HepG2 (cell line): ENCODE results near the gene CARMIL3. TPM values are rescaled to one million over a fixed set of nuclear protein-coding genes. Genes with fewer than 3 reads are reported as not detected.
A peak's percentile ranks its signal among the peaks of the same experiment; 100 is the strongest.

Experiments
- AGO2 ChIP-seq: fragments of 200-400 bp; formaldehyde crosslinking; optimal IDR thresholded peaks from 2 replicates; pipeline ENCODE3; 2017; ENCODE audit warnings: mild to moderate bottlenecking, low read depth, low read length, moderate library complexity
- GFI1 ChIP-seq: sonication (generic); formaldehyde crosslinking; IDR thresholded peaks from 2 replicates; pipeline ENCODE4 v1.5.0; 2020; ENCODE audit warnings: missing genetic modification reagents, mild to moderate bottlenecking, borderline replicate concordance
- HDAC1 ChIP-seq: sonication (generic); formaldehyde crosslinking; IDR thresholded peaks from 2 replicates; pipeline ENCODE4 v1.5.1; 2020; ENCODE audit warnings: mild to moderate bottlenecking, missing genetic modification reagents
- HNF4A ChIP-seq: sonication (generic); formaldehyde crosslinking; IDR thresholded peaks from 2 replicates; pipeline ENCODE4 v1.4.0; 2020; ENCODE audit warnings: missing genetic modification reagents
- MEIS1 ChIP-seq: sonication (generic); formaldehyde crosslinking; IDR thresholded peaks from 2 replicates; pipeline ENCODE4 v1.9.0; 2021; ENCODE audit warnings: mild to moderate bottlenecking, missing genetic modification reagents, moderate library complexity, borderline replicate concordance
- NR2F2 ChIP-seq: IDR thresholded peaks from 2 replicates; pipeline ENCODE4 v1.6.1; 2012; ENCODE audit warnings: low read depth, inconsistent platforms, borderline replicate concordance
- PCBP2 ChIP-seq: fragments of 200-400 bp; formaldehyde crosslinking; optimal IDR thresholded peaks from 2 replicates; pipeline ENCODE3; 2018; ENCODE audit warnings: low read length, low read depth; ENCODE audit not compliant: poor library complexity, severe bottlenecking
- PHF20 ChIP-seq: sonication (generic); formaldehyde crosslinking; IDR thresholded peaks from 2 replicates; pipeline ENCODE4 v1.5.0; 2020; ENCODE audit warnings: mild to moderate bottlenecking, missing genetic modification reagents
- RAD51 ChIP-seq: fragments of 450-650 bp; IDR thresholded peaks from 2 replicates; pipeline ENCODE4 v1.6.1; 2016; ENCODE audit warnings: borderline replicate concordance
- SRF ChIP-seq: IDR thresholded peaks from 2 replicates; pipeline ENCODE4 v1.6.1; 2011; ENCODE audit warnings: mild to moderate bottlenecking, low read depth, low read length, moderate library complexity
- TCF7 ChIP-seq: sonication (generic); IDR thresholded peaks from 2 replicates; pipeline ENCODE4 v1.6.1; 2016; ENCODE audit warnings: antibody characterized with exemption, low read depth
- TP53 ChIP-seq: sonication (generic); formaldehyde crosslinking; conservative IDR thresholded peaks from 2 replicates; pipeline ENCODE4 v1.4.0; 2020; ENCODE audit warnings: missing genetic modification reagents
- ZNF101 ChIP-seq: sonication (generic); formaldehyde crosslinking; IDR thresholded peaks from 2 replicates; pipeline ENCODE4 v1.4.0; 2020; ENCODE audit warnings: mild to moderate bottlenecking, low read depth, missing genetic modification reagents, borderline replicate concordance
- ZNF44 ChIP-seq: sonication (generic); formaldehyde crosslinking; IDR thresholded peaks from 2 replicates; pipeline ENCODE4 v1.5.1; 2020; ENCODE audit warnings: mild to moderate bottlenecking, missing genetic modification reagents
- ZNF446 ChIP-seq: sonication (generic); formaldehyde crosslinking; IDR thresholded peaks from 2 replicates; pipeline ENCODE4 v1.5.0; 2020; ENCODE audit warnings: mild to moderate bottlenecking, missing genetic modification reagents
- ZNF562 ChIP-seq: sonication (generic); formaldehyde crosslinking; IDR thresholded peaks from 2 replicates; pipeline ENCODE4 v1.8.0; 2022; ENCODE audit warnings: missing genetic modification reagents, borderline replicate concordance
- ZNF75D ChIP-seq: sonication (generic); formaldehyde crosslinking; IDR thresholded peaks from 2 replicates; pipeline ENCODE4 v1.8.1; 2023; ENCODE audit warnings: missing genetic modification reagents, mild to moderate bottlenecking, borderline replicate concordance
- polyA plus RNA-seq, 8 experiments: library from polyadenylated mRNA; depleted of rRNA in 3 of 8; stranded (reverse) in 7 of 8; unstranded in 1 of 8; fragments of >200 nt; fragmentation: Illumina TruSeq in 4 of 8; extraction: Trizol in 4 of 8; gene quantifications; 2 replicates each; pipeline versions ENCODE4 v1.2.1 to v1.2.3, GENCODE V29; 2011 to 2016; ENCODE audit warnings: low read depth in 4 of 8, missing spikeins in 1 of 8, mixed read lengths in 1 of 8; ENCODE audit not compliant: insufficient read depth in 1 of 8
- total RNA-seq, 5 experiments: library from RNA; depleted of rRNA; stranded (reverse); fragments of >200 nt; fragmentation: Illumina TruSeq; extraction: Trizol; gene quantifications; 2 replicates each; pipeline ENCODE4 v1.2.3, GENCODE V29; 2016; ENCODE audit warnings: low read depth in 1 of 5
- TF ChIP-seq, protein P1 (sequence below): sonication (generic); formaldehyde crosslinking; IDR thresholded peaks from 2 replicates; pipeline ENCODE4 v1.4.0; 2020; ENCODE audit warnings: mild to moderate bottlenecking, missing genetic modification reagents
- TF ChIP-seq, protein P2 (sequence below): IDR thresholded peaks from 2 replicates; pipeline ENCODE4 v1.6.1; 2012; ENCODE audit warnings: low read length, improper control_type of control experiment
- TF ChIP-seq, protein P3 (sequence below): IDR thresholded peaks from 2 replicates; pipeline ENCODE4 v1.6.1; 2012; ENCODE audit warnings: low read depth, low read length, improper control_type of control experiment

Gene CARMIL3
- total and polyA plus RNA-seq, 2 of the 13 experiments (the other 11 are each of a cell fraction or from before 2014, with no cell fraction given): 0.27 to 0.55 TPM

DNA sequence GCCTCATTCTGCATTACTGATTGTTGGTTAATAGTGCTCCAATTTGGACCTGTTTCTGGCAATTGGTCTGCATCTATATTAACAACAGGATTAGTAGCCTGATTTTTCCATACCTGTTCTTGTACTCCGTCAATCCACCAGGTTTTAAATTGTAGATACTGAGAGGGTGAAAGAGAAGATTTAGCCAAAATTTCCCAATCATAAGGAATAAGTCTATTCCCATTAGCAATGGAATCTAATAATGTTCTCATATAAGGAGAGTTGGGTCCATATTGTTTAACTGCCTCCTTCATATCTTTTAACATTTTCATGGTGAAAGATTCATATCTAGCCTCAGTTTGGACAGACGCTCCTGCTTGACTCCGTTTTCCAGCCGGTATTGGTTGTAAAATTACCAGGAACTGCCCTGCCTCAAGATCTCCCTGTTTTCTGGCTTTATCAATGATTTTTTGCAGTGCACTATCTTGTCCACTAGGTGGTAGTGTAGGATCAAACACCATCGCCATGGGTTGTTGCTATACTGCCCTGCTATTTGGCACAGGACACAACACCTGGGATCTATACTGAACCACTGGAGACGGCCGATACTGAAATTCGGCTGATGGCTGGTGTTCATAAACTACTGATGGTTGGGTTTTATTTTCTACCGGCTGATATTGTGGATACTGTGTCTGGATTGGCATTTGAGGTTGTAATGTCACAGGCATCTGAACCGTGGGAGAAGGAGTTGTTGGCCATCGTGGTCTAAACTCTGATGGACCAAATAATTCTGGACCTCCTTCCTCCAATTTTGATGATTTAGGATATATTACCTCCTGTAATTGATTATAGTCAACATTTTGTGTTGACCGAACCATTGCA lies 37.9 kb upstream of the CARMIL3 start (continued):
- TF ChIP-seq PCBP2 (no peak), TP53 (CRISPR knock-in tag) (peak; percentile 64; the same call in 1 of the 2 replicates), ZNF44 (CRISPR knock-in tag) (peak; percentile 80; the same call in 1 of the 2 replicates), AGO2 (no peak), MEIS1 (CRISPR knock-in tag) (no peak), NR2F2 (no peak), TCF7 (no peak), ZNF101 (CRISPR knock-in tag) (0 out of 2 replicates have a peak, but pooled peaks have one; percentile 2), HNF4A (CRISPR knock-in tag) (0 out of 2 replicates have a peak, but pooled peaks have one; percentile 36), HDAC1 (CRISPR knock-in tag) (no peak), ZNF75D (CRISPR knock-in tag) (no peak), RAD51 (no peak), SRF (no peak), GFI1 (CRISPR knock-in tag) (no peak), ZNF562 (no peak), PHF20 (no peak), ZNF446 (CRISPR knock-in tag) (no peak)
- TF ChIP-seq, protein P1, sequence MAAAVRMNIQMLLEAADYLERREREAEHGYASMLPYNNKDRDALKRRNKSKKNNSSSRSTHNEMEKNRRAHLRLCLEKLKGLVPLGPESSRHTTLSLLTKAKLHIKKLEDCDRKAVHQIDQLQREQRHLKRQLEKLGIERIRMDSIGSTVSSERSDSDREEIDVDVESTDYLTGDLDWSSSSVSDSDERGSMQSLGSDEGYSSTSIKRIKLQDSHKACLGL: no peak
- TF ChIP-seq, protein P2, sequence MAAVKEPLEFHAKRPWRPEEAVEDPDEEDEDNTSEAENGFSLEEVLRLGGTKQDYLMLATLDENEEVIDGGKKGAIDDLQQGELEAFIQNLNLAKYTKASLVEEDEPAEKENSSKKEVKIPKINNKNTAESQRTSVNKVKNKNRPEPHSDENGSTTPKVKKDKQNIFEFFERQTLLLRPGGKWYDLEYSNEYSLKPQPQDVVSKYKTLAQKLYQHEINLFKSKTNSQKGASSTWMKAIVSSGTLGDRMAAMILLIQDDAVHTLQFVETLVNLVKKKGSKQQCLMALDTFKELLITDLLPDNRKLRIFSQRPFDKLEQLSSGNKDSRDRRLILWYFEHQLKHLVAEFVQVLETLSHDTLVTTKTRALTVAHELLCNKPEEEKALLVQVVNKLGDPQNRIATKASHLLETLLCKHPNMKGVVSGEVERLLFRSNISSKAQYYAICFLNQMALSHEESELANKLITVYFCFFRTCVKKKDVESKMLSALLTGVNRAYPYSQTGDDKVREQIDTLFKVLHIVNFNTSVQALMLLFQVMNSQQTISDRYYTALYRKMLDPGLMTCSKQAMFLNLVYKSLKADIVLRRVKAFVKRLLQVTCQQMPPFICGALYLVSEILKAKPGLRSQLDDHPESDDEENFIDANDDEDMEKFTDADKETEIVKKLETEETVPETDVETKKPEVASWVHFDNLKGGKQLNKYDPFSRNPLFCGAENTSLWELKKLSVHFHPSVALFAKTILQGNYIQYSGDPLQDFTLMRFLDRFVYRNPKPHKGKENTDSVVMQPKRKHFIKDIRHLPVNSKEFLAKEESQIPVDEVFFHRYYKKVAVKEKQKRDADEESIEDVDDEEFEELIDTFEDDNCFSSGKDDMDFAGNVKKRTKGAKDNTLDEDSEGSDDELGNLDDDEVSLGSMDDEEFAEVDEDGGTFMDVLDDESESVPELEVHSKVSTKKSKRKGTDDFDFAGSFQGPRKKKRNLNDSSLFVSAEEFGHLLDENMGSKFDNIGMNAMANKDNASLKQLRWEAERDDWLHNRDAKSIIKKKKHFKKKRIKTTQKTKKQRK: no peak
- TF ChIP-seq, protein P3, sequence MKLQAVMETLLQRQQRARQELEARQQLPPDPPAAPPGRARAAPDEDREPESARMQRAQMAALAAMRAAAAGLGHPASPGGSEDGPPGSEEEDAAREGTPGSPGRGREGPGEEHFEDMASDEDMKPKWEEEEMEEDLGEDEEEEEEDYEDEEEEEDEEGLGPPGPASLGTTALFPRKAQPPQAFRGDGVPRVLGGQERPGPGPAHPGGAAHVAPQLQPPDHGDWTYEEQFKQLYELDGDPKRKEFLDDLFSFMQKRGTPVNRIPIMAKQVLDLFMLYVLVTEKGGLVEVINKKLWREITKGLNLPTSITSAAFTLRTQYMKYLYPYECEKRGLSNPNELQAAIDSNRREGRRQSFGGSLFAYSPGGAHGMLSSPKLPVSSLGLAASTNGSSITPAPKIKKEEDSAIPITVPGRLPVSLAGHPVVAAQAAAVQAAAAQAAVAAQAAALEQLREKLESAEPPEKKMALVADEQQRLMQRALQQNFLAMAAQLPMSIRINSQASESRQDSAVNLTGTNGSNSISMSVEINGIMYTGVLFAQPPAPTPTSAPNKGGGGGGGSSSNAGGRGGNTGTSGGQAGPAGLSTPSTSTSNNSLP: peak; percentile 86
